Karpas-422 (cell line): ENCODE data around the gene SMAD3. TPM values are rescaled to one million over a fixed set of nuclear protein-coding genes. Genes with fewer than 3 reads are reported as not detected.
A peak's percentile ranks its signal among the peaks of the same experiment; 100 is the strongest.
"Not testable (repeated sequence)": the region's sequence is repeated elsewhere in the genome, so short reads cannot be mapped to it uniquely, and the experiment has no call there.

Source experiments
- DNase-seq: peaks from one replicate; pipeline ENCODE4 v3.0.0-alpha.2; 2015
- H2AFZ ChIP-seq: fragments of 200-600 bp; sonication (generic); 2 replicates; pipeline ENCODE4 v1.6.1; 2014; ENCODE audit warnings: antibody characterized with exemption, low read length, mixed read lengths
- H3K27ac ChIP-seq: fragments of 200-600 bp; sonication (generic); 2 replicates; pipeline ENCODE4 v1.5.1; 2014; ENCODE audit warnings: mild to moderate bottlenecking, low read length, moderate library complexity
- H3K27me3 ChIP-seq: fragments of 200-600 bp; sonication (generic); 2 replicates; pipeline ENCODE4 v1.6.1; 2014; ENCODE audit warnings: low read length, mixed read lengths
- H3K36me3 ChIP-seq: fragments of 200-600 bp; sonication (generic); 2 replicates; pipeline ENCODE4 v1.6.1; 2014; ENCODE audit warnings: low read length, mixed read lengths; ENCODE audit not compliant: insufficient read depth
- H3K4me1 ChIP-seq: fragments of 200-600 bp; sonication (generic); 2 replicates; pipeline ENCODE4 v1.6.1; 2014; ENCODE audit warnings: mild to moderate bottlenecking, low read length, mixed read lengths
- H3K4me2 ChIP-seq: fragments of 200-600 bp; sonication (generic); 2 replicates; pipeline ENCODE4 v1.6.1; 2014; ENCODE audit warnings: low read length, low read depth, mild to moderate bottlenecking; ENCODE audit not compliant: poor library complexity, severe bottlenecking
- H3K4me3 ChIP-seq: fragments of 200-600 bp; sonication (generic); 2 replicates; pipeline ENCODE4 v1.5.1; 2014; ENCODE audit warnings: mild to moderate bottlenecking, antibody characterized with exemption, low read length, mixed read lengths
- H3K79me2 ChIP-seq: fragments of 200-600 bp; sonication (generic); 2 replicates; pipeline ENCODE4 v1.6.1; 2014; ENCODE audit warnings: mild to moderate bottlenecking, low read length, mixed read lengths
- H3K9ac ChIP-seq: fragments of 200-600 bp; sonication (generic); 2 replicates; pipeline ENCODE4 v1.6.0; 2014; ENCODE audit warnings: low read length
- H3K9me2 ChIP-seq: fragments of 200-600 bp; sonication (generic), shearing (Covaris generic); replicated peaks from 2 replicates; pipeline ENCODE4 v1.6.0; 2014; ENCODE audit warnings: mild to moderate bottlenecking, low read length, moderate library complexity; ENCODE audit not compliant: insufficient read depth
- H3K9me3 ChIP-seq: fragments of 300-700, 200-600 bp; sonication (generic); 2 replicates; pipeline ENCODE4 v1.6.1; 2014; ENCODE audit warnings: low read length, mixed read lengths
- H4K20me1 ChIP-seq: fragments of 200-600 bp; sonication (generic); 2 replicates; pipeline ENCODE4 v1.6.1; 2014; ENCODE audit warnings: mild to moderate bottlenecking, antibody characterized with exemption, low read length, low read depth; ENCODE audit not compliant: insufficient read depth
- total RNA-seq: library from RNA; depleted of rRNA; stranded (reverse); fragments of >200 nt; shearing (Covaris generic); gene quantifications from 2 replicates; pipeline ENCODE4 v1.2.3, GENCODE V29; 2014; ENCODE audit warnings: low replicate concordance

Gene SMAD3
- total RNA-seq, 1 experiment from 2014 or later, result 27.7 TPM

GRCh38 chr15:67068710-67069400, 3.5 kb downstream of the SMAD3 start:
- Histone ChIP-seq H3K4me3 (no peak overlapping the region), H3K4me2 (no peak overlapping the region), H3K9me3 (no peaks in the 10 kb centered on the region), H3K27me3 (peaks cover 2% of the 10 kb centered on the region; the same call in 1 of the 2 replicates), H4K20me1 (peaks cover 37% of the 10 kb centered on the region), H3K4me1 (peaks cover 47% of the 10 kb centered on the region), H3K9me2 (no peaks in the 10 kb centered on the region), H3K27ac (no peak overlapping the region), H2AFZ (no peak overlapping the region), H3K36me3 (no peaks in the 10 kb centered on the region), H3K9ac (no peak overlapping the region), H3K79me2 (no peaks in the 10 kb centered on the region)
- DNase-seq, result no peak

GRCh38 chr15:67070150-67070549, 4.7 kb downstream of the SMAD3 start:
- Histone ChIP-seq H3K36me3 (no peaks in the 10 kb centered on the region), H3K4me3 (no peak overlapping the region), H3K9me2 (no peaks in the 10 kb centered on the region), H3K9me3 (no peaks in the 10 kb centered on the region), H3K79me2 (no peaks in the 10 kb centered on the region), H3K4me1 (peaks cover 47% of the 10 kb centered on the region), H2AFZ (no peak overlapping the region), H3K27me3 (peaks cover 2% of the 10 kb centered on the region; the same call in 1 of the 2 replicates), H3K9ac (no peak overlapping the region), H4K20me1 (peaks cover 37% of the 10 kb centered on the region), H3K4me2 (no peak overlapping the region), H3K27ac (no peak overlapping the region)
- no peak for DNase-seq

GRCh38 chr15:67070892-67071664, 5.7 kb downstream of the SMAD3 start:
- Histone ChIP-seq H3K27ac (no peak overlapping the region), H3K4me2 (no peak overlapping the region)

GRCh38 chr15:67072442-67072841, 7.0 kb downstream of the SMAD3 start:
- no peak for DNase-seq
- H3K36me3 ChIP-seq, result no peaks in the 10 kb centered on the region
- no peaks in the 10 kb centered on the region for H3K79me2 ChIP-seq
- no peak overlapping the region for H3K27ac ChIP-seq
- no peaks in the 10 kb centered on the region for H3K9me2 ChIP-seq
- H3K4me2 ChIP-seq, result no peak overlapping the region
- H3K9me3 ChIP-seq, result no peaks in the 10 kb centered on the region
- no peaks in the 10 kb centered on the region; the same call in 1 of the 2 replicates for H3K27me3 ChIP-seq
- H3K4me1 ChIP-seq, result peaks cover 57% of the 10 kb centered on the region
- H4K20me1 ChIP-seq, result peaks cover 31% of the 10 kb centered on the region
- H3K4me3 ChIP-seq, result no peak overlapping the region
- no peak overlapping the region for H3K9ac ChIP-seq
- H2AFZ ChIP-seq, result no peak overlapping the region

More at GRCh38 chr15:67070892-67071664, 5.7 kb downstream of the SMAD3 start:
- Histone ChIP-seq H4K20me1 (peaks cover 37% of the 10 kb centered on the region), H3K36me3 (no peaks in the 10 kb centered on the region), H3K9me3 (no peaks in the 10 kb centered on the region), H3K27me3 (peaks cover 2% of the 10 kb centered on the region; the same call in 1 of the 2 replicates), H2AFZ (no peak overlapping the region), H3K9me2 (no peaks in the 10 kb centered on the region), H3K79me2 (no peaks in the 10 kb centered on the region), H3K4me3 (no peak overlapping the region), H3K4me1 (peaks cover 56% of the 10 kb centered on the region), H3K9ac (no peak overlapping the region)
- no peak for DNase-seq

GRCh38 chr15:67072958-67073357, 7.6 kb downstream of the SMAD3 start:
- Histone ChIP-seq H3K9me3 (no peaks in the 10 kb centered on the region), H3K4me1 (peaks cover 57% of the 10 kb centered on the region), H3K9me2 (no peaks in the 10 kb centered on the region), H2AFZ (no peak overlapping the region), H3K9ac (no peak overlapping the region), H3K79me2 (no peaks in the 10 kb centered on the region), H3K27ac (no peak overlapping the region), H3K4me3 (no peak overlapping the region), H3K36me3 (no peaks in the 10 kb centered on the region), H3K4me2 (no peak overlapping the region), H4K20me1 (peaks cover 26% of the 10 kb centered on the region), H3K27me3 (no peaks in the 10 kb centered on the region)
- DNase-seq, result no peak

- no peaks in the 10 kb centered on the region for H3K79me2 ChIP-seq
- H4K20me1 ChIP-seq, result peaks cover 10% of the 10 kb centered on the region; the same call in 1 of the 2 replicates
- H3K4me2 ChIP-seq, result peak overlapping the region; percentile 70
- no peak overlapping the region for H3K9ac ChIP-seq
- no peaks in the 10 kb centered on the region for H3K9me3 ChIP-seq
- DNase-seq, result no peak
- H3K4me1 ChIP-seq, result peaks cover 64% of the 10 kb centered on the region
- H3K9me2 ChIP-seq, result no peaks in the 10 kb centered on the region
- no peaks in the 10 kb centered on the region for H3K27me3 ChIP-seq
- H2AFZ ChIP-seq, result no peak overlapping the region
- no peaks in the 10 kb centered on the region for H3K36me3 ChIP-seq
- no peak overlapping the region for H3K27ac ChIP-seq
- H3K4me3 ChIP-seq, result no peak overlapping the region
These were observed 9.5 kb downstream of the SMAD3 start for GRCh38 chr15:67074886-67075229.

GRCh38 chr15:67075555-67076135, 10.2 kb downstream of the SMAD3 start:
- not testable (repeated sequence) for H3K9me2 ChIP-seq, H3K79me2 ChIP-seq, H3K36me3 ChIP-seq, H4K20me1 ChIP-seq, H3K27me3 ChIP-seq, H2AFZ ChIP-seq, H3K9me3 ChIP-seq, DNase-seq
- Histone ChIP-seq H3K4me1 (peaks cover 72% of the 10 kb centered on the region), H3K27ac (peak overlapping the region; percentile 67), H3K4me2 (peak overlapping the region; percentile 70), H3K4me3 (peak overlapping the region; percentile 42; the same call in 1 of the 2 replicates), H3K9ac (peak overlapping the region; percentile 44; the same call in 1 of the 2 replicates)
